CD4-positive, alpha-beta T cell treated with Interleukin-15 for 4 hours (primary cell): ENCODE data around the gene LBR.

Experiments
- DNase-seq: peaks from one replicate; pipeline ENCODE4 v3.0.0-alpha.2; 2020; ENCODE audit warnings: low spot score

LBR gene

DNA sequence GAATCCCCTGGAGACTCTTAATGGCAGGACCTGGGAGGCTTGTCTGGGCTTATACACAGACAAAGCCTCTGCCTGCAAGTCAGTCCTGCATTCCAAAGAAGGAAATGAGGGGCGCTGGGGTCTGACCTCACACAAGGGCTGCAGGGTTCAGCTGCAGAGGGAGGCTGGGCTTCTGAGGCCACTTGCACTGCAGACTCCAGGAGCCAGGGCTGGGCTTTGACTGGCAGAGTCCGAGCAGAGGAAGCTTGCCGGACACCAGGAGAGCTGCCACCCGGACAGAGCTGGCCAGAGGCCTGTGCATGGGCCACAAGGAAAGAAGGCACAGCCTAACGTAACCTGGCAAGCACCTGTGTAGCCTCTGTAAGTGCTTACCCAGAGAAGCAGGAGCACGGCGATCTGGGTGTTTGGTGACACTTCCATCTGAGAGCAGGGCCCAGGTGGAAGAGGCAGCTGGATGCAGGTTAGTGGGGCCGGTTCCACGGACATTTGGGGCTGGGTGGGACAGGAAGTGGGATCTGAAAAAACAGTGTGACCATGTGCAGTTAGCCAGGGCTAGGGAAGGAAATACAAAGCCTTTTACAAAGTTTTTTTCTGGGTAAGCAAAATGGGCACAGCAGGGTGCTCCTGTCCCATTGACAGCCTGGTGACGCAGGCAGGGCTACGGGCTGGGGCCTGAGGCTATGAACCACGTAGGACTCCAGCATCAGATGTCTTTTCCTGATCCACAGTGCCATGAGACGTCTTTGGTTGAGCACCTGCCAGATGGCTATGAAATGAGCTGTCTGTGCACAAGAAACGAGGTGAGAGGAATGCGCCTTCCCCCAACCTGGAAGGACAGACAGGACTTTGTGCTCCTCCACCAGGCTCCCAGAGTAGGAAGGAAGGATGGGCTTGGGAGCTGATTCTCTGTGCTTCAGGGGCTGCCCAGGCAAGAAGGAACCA, 37.3 kb upstream of the LBR start:
- no peak for DNase-seq

DNA sequence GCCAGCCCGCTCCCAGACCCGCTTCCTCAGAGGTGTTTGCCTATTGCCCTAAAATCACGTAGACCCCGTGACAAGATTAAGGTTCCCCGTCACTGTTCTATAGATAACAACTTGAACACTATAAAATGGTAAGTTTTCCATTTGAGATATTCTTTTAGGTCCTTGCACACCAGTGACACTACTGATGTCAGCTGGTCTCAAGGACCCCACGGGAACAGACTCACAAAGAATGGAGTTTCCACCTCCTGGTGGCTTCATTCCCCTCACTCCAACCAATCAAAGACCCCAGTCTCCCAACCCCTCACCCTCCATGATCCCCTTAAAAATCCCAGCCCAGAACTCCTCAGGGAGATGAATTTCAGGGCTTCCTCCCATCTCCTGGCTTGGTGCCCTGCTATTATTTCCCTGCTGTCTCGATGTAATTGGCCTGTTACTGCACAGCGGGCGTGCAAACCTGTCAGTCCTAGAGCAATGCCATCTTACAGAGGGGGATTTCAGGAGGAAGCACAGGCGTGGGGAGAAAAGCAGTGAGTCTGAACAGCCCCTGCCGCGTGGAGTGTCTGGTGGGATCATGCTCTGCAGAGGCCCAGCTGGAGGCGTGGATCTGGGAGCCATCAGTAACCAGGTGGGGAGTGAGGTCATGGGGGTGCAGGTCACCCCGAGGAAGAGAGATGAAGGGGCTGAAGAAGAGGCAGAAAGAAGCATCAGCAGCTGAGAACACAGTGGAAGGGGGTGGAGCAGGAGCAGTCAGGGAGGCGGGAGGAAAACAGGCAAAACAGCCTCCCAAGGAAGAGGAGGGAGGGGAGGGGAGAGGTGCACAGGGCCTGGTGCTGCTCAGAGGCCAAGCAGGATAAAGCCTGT, 35.1 kb upstream of the LBR start:
- DNase-seq, result no peak

DNA sequence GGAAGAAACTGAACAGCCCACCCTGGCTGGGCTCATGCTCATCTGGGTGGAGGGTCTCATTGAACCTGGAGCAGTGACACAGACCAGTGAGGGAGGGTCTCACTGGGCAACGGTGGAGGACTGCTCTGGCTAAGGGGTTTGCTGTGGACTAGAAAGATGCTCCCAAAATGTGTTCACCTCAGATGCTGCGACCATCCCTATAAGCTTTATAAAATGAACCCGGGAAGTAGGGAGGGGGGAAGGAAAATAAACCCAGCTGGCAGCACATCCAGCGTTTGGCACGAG, 34.5 kb upstream of the LBR start:
- no peak for DNase-seq

DNA sequence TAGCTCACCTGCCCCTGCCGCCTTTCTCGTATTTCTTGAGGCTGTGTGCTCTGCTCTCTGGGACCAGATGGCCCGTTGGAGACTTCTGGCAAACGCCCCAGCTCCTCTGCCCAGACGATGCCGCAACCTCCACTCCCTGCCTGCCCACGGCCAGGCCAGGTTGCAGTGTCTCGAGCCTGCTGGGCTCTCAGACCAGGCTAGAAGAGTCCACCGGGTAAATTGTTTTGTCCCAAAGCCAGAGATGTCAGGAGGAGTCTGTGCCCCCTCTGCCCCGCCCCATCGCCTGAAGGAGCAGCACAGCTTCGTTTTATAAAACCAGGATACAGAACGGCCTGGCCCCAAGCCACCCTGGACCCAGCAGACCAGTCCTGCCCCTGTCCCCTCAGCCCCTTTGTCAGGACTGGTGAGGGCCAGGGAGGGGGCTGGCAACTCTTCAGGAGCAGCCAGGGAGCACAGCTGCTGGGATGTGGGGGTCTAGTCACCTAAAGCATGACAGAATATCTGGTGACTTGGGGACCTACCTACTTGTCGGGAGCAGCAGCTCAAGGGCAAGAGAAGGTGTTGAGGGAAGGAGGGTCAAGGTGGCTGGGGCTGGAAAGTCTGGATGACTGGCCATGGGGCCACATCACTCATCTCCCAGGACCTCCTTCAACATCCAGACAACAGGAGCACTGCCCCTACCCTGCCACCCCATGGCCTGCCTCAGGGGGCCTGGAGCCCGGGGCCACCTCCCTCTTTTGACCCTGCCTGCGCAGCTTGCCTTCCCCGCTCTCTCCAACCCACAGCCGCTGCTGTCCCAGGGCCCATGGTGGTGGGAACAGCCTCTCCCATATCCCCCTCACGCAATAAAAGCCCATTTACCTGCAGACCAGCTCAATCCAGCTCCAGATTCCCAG, 33.9 kb upstream of the LBR start:
- DNase-seq, result no peak

DNA sequence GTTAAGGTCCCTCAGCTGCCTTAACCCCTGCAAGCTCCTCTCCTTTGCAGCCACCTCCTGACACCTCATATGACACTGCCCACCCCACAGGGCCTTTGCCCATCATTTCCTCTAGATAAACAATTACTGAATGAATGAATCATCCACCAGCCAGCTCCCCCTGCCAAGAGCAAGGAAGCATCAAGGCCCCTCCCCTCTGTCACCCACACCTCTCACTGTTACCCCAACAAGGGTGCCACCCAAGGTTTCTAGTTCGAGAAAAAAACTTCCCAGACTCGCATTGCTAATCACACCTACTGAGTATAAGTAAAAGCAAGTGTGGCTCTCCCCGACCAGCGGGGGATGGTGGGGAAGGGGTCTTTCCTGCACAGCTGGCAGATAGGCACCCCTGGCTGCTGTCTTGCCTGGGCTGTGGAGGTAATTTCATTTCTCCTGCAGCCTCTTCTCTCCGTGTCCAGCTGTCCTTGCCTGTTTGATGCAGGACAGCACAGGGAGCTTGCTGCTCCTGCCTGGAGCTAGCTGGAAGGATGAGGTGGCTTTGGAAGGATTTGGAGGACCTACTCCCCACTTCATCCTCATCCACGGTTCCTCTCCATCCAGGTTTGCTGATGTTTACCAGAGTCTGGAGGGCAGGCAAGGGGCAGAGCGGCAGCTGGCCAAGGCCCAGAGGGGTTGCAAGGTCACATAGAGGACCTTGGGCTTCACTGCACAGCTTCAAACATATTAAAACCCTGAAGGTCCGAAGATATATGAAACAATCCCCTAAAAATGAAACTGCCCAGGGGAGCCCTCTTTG, 33.1 kb upstream of the LBR start:
- peak; percentile 82 for DNase-seq

DNA sequence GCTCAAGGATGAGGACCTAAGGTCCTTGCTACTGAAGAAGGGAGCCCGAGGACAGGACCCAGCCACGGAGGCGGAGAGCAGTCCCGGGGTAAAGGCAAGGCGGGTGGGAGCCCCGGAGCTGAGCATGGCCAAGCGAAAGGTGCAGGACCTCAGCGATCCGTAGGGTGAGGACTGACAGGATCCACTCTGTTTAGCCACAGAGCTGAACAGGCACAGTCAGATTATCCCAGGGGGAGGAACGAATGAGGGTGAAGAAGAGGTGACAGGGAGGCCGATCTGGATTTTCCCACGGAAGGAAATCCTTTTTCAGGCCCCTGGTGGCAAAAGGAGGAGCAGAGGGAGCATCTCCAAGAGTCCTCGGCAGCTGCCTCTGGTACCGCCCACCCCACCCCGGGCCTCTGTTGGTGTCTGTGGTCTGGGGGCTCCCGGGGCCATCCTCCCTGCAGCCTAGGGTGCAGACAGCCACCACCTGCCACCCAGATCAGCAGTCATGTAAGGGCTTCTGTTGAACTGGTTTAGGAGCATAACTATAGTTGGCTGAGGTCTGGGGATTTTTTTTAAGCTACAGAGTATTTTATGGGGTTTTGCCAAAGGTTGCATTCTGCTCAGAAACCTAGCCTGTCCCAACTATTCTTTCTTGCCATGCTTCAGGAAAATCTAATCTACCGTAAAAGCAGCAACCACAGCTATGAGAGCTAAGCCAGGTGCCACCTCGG, 32.3 kb upstream of the LBR start:
- DNase-seq, result no peak

DNA sequence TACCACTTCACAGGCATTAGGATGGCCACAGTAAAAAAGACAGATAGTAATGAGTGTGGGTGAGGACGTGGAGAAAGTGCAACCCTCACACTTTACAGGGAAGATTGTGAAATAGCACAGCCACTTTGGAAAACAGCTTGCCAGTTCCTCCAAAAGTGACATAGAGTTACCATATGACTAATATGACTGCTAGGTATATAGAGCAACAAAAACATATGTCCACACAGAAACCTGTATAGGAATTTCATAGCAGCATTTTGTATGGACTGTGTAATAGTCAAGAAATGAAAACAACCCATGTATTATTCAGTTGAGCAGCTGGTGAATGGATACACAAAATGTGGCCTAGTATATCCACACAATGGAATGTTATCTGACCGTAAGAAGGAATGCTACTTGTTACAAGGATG, 30.4 kb upstream of the LBR start:
- no peak for DNase-seq

DNA sequence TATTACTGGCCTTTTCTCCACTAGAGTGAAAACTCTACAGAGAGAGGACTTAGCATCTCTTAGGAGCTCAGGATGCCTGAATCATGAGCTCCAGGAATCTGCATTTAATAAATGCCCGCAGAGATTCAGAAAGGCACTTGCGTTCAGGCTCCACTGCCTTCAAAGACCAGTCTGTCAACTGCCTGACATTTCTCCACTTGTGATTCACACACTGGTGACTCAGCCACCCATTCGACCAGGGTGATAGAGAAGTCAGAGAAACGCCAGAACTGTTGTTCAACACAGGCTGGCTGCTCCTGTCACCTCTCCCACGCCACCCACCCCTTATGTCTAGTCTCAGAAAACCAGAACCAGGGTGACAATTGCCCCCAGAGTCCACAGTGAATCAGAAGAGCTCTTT, 26.9 kb upstream of the LBR start:
- peak; percentile 82 for DNase-seq

DNA sequence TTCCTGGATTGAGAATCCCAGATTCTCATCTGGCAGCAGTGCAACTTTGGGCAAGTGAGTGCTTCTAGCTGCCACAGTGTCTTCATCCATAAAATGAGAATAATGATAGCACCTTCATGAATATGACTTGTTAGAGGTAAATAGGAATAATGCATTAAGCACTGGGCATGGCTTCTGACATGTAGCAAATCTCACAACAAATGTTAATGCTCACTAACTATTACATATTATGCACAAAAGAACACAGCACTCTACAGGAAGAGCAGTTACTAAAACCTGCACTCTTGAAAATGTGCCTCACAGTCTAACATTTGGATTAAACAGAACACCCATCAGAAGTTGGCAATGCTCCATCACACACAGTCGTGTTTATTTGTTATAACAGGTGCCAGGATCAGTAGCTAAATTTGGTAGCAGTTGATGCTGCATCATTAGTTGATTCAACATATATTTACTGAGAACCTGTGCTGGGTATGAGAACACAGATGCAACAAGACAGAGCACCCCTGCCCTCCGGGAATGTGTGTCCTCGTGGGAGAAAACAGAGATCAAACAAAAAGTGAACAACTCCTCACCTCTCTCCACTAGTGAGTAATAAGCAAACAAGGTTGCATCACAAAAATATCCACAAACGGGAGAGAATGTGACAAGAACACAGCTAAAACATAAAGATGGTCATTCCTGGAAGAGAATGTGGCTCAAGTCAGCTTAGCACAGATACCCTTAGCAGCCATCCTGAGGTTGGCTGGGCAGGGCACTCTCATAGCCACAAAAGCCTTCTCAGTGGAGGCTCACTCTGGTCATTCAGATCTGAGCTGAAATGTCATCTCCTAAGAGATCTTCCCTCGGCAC, 26.2 kb upstream of the LBR start:
- no peak for DNase-seq

DNA sequence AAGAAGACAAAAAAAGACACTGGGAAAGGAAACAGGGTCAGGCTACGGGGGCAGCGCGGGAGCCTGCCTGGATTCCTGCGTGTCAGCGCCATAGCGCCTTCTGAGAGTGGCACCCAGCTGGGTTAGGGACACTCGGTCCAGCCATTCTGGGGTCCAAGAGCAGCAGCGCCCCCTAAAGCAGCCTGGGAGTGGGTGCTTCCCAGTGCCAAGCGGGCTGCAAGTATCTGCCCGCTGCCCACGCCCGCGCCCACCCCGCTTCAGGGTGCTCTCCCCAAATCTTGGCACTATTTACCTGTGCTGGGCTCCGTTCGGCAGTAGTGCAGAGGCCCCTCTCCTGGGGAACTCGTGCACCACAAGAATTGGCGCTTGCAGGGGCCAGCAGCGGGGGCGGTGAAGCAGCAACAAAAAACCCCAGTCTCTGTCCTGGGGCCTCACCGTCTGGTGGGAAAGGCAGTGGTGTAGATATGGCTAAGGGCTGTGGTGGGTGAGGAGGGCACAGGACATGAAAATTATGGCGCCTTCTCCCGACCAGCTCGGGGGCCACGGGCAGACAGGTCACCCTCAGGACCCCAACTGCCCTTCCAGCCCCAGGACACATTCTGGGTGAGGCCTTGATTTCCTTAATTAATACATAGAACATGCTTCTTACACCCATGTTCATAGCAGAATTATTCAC, 24.1 kb upstream of the LBR start:
- DNase-seq, result no peak

DNA sequence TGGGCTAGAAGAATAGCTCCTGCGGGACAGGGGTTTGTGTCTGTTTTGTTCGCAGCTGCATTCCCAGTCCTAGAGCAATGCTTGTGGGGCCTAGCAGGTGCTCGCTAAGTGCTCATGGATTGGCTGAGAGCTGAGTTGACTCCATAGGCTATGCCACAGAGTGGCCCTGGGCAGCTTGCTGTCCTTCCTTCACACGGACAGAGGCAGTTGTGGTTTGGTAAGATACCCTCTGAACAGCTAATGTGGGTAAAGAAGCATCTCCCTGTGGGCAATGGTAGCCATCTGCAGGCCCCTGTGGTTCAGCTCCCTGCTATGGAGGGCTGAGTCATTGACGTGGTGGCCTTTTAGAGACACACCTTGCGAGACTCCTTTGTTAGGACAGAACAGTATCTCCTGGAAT, 23.5 kb upstream of the LBR start:
- no peak for DNase-seq

DNA sequence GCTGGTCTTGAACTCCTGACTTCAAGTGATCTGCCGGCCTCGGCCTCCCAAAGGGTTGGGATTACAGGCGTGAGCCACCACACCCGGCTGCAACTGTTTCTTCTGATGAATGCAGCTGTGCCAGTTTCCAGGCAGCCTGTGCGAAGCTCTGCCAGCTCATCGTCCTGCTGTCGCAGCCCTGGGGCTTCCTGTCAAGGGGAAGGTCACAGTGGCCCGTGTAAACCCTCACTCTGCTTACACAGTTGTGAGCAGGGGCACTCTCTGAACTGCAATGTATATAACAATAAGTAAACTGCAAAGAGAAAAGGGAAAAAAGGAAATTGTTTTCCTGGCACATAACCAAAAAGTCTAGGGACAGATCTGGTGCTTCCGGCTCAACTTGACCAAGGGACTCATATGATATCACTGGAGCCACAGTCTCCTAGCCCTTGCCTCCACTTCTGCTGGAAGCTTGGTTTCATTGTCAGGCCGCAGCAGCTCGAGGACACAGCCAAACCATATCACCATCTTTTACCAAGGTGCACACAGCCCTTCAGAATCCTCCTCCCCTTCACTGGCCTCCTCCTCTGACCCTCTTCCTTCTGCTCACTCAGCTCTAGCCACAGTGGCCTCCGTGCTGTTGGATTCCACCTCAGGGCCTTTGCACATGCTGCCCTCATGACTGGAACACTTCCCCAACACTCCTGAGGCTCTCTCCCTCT, 22.8 kb upstream of the LBR start:
- no peak for DNase-seq

DNA sequence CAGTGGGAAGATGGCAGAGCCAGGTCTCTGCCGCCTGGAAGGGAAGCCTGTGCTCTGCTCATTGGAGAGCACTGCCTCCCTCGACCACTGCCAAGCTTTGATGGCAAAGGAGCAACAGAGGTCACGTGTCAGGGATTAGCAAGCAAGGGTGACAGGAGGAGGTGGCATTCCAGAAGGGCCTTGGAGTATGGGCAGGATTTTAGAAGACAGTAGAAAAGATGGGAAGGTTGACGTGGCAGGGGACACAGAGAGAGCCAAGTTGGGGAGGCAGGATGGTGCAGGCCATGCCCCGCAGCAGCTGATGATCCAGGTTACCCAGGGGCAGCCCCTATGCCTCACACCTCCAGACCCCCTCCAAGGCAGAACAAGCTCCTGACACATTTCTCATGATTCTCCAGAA, 21.9 kb upstream of the LBR start:
- DNase-seq, result no peak

DNA sequence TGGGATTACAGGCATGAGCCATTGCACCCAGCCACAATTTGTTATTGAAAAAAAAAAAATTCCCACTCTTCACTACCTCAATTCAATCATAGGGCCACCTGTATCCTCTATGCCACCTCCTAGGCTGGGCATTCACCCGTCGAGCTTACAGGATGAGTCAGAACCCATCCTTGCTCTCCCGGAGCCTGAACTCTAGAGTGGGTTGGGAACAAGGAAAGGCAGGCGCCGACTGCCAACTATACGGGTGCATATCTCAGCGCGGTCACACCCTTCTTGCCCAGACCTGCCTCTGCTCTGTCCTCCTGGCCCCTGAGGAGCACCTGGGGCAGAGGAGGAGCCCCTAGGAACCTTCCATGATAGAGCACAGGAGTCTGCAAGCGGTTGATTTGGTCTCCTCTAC, 21.4 kb upstream of the LBR start:
- DNase-seq, result no peak

DNA sequence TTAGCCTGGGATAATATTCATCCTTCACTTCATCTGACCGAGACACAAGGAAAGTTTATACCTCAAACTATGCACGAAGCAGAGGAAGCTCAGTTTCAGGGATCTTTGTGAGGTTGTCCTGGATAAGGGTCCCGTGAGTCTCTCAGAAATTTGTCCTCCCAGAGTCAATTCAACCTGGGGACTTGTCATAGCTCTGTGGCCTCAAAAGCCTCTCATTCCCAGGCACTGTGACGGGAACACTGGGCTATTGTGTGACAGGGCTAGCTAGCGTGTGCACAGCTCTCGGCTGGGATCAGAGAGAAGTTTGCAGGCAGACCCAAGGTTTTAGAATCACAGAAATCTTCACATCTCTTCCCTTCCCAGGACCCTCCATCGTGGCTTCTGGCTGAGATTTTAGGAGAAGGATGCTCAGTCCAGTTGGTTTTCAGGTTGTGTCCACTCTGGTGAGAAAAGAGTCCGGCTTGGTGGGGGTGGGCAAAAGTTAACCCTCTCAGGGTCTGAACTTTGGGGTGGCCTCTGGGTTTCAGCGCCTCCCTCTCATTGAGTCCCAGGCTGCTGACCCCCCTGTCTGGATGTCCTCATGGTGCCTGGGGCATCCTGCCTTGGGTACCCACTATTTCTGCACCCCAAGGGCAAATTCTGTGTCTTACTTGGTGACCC, 20.4 kb upstream of the LBR start:
- DNase-seq, result no peak

DNA sequence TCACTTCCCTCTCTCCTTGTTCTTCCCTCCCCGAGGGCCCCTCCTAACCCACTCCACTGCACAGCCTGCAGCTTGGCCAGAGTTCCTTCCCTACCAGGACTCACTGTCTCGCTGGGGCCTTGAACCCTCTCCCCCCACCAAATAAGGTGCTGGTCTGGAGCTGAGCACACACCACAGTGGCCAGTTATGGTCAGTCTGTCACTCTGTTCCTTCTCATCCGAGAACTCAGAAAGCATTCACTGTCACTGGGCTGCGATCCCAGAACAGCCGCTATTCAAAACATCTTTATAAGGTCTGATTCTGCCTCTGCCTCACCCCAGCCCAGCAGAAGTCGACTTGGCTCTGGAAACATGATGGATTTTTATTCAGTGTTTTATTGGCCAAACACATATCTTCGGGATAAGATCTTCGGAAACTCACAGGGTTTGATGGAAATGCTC, 19.8 kb upstream of the LBR start:
- no peak for DNase-seq

DNA sequence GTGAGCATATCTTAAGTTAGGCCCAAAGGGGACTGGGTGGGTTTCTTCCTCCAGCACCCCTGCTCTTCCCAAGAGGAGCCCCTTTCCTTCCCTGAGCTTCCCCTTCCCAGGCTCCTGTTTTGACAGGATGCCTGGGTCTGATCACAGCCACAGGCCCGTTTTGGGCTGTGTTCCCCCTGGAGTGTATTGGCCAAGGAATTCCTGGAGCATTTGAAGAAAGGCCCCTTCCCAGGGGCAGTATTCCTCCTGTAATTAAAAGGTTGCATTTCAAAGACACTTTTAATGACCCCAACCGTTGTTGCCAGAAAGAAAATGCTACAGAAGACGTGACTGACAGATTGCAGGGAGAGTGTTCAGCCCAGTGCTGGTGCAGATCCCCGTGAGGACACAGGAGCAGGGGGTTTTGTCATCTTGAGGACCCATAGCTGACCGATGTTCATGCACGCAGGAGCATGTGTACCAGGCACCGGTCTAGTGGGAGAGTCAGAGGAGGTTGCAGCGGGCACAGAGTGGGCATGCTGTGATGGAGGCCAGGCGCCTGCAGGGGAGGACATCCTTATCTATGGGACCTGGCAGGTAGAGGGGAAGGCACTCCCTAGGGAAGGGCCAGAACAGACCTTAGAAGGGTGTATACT, 19.3 kb upstream of the LBR start:
- no peak for DNase-seq

DNA sequence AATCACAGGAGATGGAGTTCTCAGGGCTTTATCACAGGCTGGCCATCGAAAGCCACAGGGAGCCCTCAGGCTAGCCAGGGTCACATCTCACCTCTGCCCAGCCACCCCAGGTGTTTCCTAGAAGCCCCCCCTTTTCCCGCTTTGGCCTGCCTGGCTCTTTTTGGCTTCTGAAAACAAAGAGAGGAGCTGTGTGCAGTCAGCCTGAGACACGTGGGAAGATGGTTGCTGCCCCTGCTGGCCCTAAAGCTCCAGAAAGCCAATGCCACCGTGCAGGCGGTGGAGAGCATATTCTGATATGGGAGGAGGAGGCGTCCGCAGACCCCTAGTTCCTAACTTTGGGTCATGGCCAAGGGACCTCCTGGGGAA, 18.7 kb upstream of the LBR start:
- DNase-seq, result no peak
